SIG-M5 (cell line): ENCODE measurements around the gene LITAFD.
"Not testable (repeated sequence)": the region's sequence is repeated elsewhere in the genome, so short reads cannot be mapped to it uniquely, and the experiment has no call there.

Experiments
- DNase-seq: peaks from one replicate; lab custom pipeline; 2025; lab: John Stamatoyannopoulos, UW

LITAFD gene

GRCh38 chr16:8872967-8873865 is 8.9 kb upstream of the LITAFD start:
- no peak for DNase-seq

DNA sequence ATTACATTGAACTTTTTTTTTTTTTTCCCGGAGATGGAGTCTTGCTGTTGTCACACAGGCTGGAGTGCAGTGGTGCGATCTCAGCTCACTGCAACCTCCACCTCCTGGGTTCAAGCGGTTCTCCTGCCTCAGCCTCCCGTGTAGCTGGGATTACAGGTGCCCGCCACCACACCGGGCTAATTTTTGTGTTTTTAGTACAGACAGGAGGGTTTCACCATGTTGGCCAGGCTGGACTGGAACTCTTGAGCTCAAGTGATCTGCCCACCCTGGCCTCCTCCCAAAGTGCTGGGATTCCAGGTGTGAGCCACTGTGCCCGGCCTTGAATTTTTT is 8.3 kb upstream of the LITAFD start:
- not testable (repeated sequence) for DNase-seq

DNA sequence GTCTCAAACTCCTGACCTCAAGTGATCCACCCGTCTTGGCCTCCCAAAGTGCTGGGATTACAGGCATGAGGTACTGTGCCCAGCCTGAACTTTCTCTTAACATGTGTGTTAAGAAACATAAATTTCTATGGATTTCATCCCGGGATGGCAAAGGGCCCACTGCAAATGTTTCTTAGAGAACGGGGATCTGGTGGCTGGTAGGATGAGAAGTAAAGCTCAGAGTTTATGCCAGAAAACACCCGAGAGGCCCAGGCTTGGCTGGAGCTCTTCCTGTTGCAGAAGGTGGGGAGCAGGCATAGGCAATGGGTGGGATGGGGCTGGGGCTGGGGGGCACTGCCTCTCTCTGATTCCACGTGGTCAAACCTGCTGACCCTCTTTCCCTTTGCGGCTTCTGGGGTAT is 7.8 kb upstream of the LITAFD start:
- DNase-seq = no peak

DNA sequence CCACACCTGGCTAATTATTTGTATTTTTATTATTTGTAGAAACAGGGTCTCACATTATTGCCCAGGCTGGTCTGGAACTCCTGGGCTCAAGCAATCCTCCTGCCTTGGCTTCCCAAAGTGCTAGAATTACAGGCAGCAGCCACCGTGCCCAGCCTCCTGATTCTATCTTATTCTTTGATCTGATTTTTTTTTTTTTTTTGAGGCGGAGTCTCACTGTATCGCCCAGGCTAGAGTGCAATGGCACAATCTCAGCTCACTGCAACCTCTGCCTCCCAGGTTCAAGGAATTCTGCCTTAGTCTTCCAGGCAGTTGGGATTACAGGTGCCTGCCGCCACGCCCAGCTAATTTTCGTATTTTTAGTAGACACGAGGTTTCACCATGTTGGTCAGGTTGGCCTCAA is 6.8 kb upstream of the LITAFD start:
- DNase-seq = not testable (repeated sequence)

- no peak for DNase-seq
Measured at GRCh38 chr16:8877894-8878522, 4.1 kb upstream of the LITAFD start.

DNA sequence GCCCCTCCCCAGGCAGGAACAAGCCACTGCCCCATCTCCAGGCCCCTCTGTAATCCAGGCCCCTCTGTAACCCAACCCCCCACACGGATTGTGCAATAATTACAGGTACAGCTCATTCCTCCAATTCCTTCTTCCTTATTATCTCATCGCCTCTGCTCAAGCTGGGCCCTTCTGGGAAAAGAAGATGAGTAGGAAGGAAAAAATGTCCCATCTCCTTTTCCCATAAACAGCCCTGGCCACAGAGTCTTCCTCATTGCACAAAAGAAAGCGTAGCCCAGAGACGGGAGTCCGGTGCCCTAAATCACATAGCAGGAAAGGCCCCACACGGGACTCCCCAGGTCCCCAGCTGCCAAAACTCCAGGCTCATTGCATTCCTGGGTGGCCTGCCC is 3.6 kb upstream of the LITAFD start:
- no peak for DNase-seq

GRCh38 chr16:8880839-8881510 is 1.2 kb upstream of the LITAFD start:
- no peak for DNase-seq

GRCh38 chr16:8882725-8883377 is 700 bp downstream of the LITAFD start:
- DNase-seq = no peak

DNA sequence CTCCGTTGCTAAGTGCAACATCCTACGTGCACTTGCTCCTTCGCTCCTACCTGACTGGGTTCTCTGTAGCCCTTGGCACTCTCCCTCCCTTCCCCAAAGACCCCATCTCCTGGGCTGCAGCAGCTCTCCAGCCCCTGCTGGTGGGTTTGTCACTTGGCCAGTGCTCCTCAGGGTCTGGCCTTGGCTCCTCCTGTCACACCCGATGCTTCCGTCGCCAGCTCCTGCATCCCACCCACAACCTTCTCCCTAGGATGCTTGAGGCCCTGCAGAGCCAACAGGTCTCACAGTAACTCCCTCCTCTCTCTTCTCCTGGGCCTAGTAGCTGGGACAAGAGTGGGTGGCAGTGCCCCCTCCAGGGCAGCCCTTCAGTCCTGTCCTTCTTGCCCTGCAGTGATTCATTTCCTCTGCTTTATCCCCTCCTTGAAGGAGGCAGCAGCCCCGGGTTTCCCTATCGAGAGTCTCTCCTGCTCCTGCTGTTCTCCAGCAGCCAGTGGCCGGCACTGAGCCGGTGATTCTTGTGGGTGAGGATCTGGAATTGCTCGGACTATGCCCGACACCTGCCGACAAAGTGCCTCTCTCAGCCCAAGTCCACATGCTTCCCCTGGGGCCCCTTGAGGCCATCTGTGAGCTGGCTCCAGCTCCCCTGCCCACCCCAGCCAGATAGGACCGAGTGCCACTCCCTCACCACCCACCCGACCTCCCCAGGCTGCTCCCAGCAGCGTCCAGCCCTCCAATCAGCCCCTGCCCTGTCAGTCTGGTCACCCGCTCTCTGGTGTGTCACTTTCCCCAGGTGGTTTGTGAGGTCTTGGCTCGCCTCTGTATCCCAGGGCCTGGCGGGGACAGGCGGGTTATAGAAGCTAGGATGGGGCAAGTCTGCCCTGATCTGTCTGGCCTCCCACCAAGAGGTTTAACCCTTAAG is 3.8 kb downstream of the LITAFD start:
- no peak for DNase-seq

- no peak for DNase-seq
Measured at GRCh38 chr16:8886593-8887430, 4.7 kb downstream of the LITAFD start.

DNA sequence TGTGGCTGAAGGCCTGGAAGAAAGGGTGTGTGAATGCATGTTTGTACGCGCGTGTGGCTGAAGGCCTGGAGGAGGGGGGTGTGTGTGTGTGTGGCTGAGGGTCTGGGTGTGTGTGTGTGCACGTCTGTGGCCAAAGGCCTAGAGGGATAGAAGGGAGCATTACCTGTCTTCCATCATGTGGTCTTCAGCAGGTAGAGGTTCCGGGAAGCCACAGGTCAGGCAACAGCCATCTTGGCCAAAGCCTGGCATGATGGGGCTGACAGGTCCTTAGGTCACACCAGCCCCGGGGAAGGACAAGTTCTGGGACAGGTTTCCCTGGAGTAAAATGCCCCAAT is 5.2 kb downstream of the LITAFD start:
- DNase-seq = no peak

GRCh38 chr16:8887952-8888560 is 5.9 kb downstream of the LITAFD start:
- no peak for DNase-seq

DNA sequence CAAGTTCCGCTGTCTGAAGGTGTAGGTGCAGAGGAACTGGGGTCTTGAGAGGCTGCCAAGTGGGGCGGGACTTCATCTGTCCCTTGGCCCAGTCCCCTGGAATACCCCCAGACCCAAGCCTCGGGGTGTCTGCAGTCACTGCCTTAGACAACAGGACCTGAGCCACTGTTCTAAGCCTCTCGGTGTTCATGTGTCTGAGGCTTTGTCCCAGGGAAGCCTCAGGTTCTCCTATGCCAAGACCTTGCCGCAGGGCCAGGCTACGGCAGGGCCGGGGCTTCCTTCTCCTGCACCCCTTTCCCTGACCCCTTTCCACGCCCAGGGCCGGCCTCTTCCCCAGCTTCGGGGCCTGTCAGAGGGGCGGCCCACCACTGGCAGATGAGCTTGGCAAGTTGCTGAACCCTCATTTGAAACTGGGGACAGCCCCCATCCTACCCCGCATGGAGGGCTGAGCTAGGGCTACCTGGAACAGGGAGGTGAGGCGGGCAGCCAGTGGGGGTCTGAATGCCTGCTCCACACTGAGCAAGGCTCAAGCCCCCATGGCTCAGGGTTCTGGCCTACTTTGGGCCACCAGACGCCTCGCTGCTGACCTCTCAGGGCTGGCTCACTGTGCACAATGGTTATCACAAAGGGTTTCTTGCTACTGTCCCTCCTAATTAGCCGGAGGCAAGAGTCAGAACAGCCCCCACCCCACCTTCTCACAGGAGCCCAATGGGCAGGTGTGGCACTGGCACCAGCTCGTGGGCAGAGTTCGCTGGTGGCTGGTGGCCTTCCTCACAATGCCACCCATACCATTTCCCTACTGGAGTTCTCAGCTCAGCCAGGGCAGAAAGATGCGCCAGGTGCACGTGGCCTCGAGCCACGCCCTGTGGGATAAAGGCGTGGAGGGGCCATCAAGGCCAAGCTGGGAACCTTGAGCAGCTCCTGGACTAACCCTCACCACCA is 7.1 kb downstream of the LITAFD start:
- DNase-seq = no peak

GRCh38 chr16:8889893-8890548 is 7.9 kb downstream of the LITAFD start:
- no peak for DNase-seq

GRCh38 chr16:8890549-8890921 is 8.4 kb downstream of the LITAFD start:
- no peak for DNase-seq

DNA sequence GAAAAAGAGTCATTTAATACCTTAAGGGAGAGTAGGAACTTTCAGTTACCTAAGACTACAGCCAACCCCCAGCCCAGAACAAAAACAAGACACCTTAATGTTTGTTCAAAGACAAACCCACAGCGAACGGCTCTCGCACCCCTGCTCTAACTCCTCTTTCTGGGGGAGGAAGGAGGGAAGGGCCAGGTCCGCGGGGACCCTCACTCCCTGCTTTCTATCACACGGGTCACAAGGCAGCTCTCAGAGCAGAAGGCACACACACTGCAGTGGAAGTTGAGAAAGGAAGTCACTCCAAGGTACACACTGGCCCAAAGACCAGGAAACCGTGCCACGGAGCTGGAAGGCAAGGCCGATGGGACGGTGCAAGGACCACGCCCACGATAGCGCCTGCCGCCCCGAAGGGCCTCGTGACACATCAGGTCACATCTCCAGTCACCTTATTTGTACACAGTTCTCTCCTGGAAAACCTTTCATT is 10.0 kb downstream of the LITAFD start:
- DNase-seq = no peak

DNA sequence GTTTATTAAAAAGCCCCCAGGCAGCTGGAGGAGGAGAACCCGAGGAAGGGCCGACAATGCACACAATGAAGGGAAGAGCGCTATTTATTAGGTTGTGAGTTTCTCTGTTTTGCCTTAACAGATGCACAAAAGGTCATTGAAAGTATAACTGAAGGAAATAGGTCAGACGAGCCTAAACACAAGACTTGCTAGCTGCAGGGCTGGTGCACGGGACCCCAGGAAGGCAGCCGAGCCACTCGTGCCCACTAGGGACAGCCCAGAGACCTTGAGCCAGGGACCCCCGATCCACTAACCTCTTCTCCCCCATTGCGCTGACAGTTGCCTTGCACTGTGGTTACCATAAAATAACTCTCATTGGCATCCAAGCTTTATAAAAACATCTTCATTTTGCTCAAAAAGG is 11.3 kb downstream of the LITAFD start:
- DNase-seq = no peak

- DNase-seq = no peak
Measured at GRCh38 chr16:8893976-8894690, 12.0 kb downstream of the LITAFD start.
